Stimulated activated CD8-positive, alpha-beta memory T cell treated with anti-CD3 and anti-CD28 coated beads, Interleukin-7, amount 100 ng/mL, for 24 hours (primary cell): ENCODE results near the gene BIN2.
"Not testable (repeated sequence)": the region's sequence is repeated elsewhere in the genome, so short reads cannot be mapped to it uniquely, and the experiment has no call there.

ENCODE experiments used
- DNase-seq: peaks from one replicate; pipeline ENCODE4 v3.0.0-alpha.2; 2020; ENCODE audit warnings: low read depth

The BIN2 gene

DNA sequence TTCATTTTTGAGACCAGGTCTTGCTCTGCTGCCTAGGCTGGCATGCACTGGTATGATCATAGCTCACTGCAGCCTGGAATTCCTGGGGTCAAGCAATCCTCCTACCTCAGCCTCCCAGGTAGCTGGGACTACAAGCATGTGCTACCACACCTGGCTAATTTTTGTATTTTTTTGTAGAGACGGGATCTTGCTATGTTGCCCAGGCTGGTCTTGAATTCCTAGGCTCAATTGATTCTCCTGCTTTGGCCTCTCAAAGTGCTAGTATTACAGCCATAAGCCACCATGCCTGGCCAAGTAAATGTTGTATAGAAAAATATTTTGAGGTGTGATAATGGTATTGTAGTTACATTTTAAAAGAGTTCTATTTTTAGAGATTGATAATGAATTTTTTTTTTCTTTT, 12.6 kb downstream of the BIN2 start:
- no peak for DNase-seq

DNA sequence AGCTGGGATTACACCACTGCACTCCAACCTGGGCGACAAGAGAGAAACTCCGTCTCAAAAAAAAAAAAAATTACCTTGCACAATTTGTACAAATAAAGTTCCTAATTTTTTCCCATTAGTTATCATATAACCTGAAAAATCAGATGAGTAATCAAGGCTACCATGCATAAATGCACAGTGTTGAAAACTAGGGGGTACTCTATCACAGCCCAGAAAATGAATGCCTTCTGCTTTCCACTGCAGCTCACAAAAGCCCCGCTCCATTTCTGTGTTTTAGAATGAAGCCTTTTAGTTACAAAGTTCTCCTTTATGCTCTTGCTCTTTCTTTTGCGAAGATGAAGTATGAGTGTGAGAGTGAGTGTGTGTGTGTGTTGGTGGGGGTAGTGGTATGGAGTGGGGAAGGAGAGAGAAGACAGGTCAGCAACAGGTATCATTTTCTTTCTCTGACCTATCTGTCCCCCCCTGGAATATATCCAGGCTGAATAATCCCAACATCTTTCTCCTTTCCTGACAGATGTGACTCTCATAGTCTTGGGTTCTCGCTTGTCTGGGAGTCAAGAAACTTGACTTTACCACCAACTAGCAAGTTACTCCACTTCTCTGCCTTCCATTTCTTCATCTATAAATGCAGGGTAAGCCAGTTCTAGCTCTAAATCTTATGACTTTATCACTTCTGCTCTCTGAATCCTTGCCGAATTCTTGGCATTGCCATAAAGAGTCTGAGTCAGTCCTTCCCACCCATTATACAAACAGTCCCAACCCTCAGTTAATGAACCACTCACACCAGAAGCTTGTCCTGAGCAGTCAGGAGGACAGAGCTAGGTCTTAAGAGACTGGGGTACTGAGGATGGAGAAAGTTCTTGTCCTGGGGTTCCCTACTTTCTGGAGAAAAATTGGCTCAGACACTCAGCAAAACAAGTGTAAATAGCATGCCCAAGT, 16.1 kb downstream of the BIN2 start:
- no peak for DNase-seq

DNA sequence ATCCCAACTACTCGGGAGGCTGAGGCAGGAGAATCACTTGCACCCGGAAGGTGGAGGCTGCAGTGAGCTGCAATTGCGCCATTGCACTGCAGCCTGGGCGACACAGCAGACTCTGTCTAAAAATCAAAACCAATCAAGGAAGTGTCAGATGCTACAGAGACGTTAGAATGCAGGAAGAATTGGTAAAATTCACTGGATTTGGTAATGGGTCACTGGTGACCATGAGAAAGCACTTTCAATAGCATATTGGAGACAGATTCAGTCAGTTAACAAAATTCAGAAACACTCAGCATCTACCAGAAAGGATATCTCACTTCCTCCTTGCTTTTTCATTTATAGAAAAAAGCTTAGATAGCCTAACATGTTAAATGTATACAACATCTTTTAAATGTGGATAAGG, 17.5 kb downstream of the BIN2 start:
- no peak for DNase-seq

DNA sequence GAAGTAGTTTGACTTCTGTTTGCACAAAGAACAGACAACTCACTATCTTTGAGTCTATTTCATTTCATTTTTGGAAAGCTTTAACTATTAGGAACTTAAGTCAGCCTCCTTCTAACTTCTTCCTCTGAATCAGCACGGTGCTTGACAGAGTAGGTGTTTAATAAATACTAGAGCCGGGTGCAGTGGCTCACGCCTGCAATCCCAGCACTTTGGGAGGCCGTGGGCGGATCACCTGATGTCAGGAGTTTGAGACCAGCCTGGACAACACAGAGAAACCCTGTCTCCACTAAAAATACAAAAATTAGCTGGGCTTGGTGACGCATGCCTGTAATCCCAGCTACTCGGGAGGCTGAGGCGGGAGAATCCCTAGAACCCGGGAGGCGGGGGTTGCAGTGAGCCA, 23.2 kb downstream of the BIN2 start:
- DNase-seq: not testable (repeated sequence)

DNA sequence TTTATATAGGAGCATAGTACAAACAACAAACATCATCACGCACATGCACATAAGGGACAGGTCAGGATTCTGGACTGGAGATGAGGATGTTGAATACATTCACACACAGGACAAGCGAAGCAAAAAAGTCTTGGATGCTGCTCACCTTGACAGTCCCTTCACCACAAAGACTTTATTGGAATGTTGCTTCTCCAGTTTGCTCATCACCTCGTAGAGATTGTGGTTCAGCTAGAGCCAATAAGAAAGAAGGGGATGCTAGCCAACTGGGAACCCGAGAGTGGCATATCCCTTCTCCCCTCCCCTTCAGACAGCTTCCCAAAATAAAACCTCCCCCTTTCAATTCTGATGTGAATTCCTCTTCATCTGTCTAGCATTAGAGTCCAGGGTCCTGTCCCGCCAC, 28.3 kb downstream of the BIN2 start:
- no peak for DNase-seq

DNA sequence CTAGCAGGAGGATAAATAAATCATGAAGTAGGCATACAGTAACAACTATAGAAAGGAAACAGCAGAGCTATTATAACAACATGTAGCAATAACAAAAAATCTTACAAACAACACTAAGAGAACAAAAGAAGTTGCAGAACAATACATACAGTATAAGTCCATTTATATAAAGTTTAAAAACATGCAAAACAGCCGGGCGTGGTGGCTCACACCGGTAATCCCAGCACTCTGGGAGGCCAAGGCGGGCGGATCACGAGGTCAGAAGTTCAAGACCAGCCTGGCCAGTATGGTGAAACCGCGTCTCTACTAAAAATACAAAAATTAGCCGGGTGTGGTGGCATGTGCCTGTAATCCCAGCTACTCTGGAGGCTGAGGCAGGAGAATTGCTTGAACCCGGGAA, 29.9 kb downstream of the BIN2 start:
- DNase-seq: not testable (repeated sequence)

DNA sequence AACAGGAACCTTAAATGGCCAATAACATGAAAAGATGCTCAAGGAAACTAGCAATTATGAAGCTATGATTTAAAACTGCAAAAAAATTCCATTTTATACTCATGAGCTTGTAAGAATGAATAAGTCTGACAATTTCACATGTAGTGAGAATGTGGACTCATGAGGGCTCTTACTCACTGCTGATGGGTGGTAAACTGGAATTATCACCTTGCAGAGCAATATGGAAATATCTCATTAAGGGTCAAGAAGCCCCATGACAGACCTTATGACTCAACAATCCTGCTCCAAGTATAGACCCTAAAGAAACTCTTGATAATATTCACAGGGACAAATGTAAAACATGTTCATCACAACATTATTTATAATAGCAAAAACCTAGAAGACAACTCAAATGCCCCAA, 30.3 kb downstream of the BIN2 start:
- no peak for DNase-seq

DNA sequence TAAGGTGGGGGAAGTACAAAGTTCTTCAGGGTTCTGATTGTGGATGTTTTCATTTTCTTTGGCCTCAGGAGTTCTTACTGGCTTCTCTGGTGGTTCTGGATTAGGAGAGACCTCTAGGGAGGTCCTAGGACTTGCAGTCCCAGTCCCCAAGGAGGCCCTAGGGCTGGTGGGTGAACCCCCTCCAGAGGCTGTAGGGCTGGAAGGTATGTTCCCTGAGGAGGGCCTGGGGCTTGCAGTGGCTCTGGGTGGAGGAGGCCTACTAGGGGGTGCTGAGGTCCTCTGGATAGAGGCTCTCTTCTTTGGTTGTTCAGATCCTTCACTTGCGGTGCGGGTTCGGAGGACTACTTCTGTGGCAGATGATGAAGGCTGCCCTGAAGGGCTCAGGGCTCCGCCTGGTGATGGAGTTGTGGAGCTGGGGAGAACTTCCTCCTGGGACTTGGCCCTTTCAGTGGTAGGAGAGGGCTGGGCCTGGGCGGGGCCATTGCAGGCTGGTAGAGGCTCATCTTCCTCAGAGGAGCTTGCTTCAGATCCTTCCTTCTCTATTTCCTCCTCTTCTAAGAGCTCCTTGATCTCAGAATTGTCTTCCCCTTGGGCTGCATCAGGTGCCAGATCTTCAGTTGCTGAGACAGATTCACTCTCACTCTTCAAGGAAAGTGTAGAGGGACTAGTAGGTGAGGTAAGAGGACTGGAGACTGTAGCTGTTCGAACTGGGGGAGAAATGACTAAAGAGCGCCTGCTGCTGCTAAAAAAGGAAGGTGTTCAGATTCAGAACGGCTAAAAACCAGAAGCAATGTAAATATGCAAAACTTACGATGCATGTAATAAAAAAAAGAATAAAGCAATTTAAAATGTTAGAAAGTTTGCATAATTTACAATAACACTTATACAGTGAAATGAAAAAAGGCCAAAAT, 32.1 kb downstream of the BIN2 start:
- not testable (repeated sequence) for DNase-seq

DNA sequence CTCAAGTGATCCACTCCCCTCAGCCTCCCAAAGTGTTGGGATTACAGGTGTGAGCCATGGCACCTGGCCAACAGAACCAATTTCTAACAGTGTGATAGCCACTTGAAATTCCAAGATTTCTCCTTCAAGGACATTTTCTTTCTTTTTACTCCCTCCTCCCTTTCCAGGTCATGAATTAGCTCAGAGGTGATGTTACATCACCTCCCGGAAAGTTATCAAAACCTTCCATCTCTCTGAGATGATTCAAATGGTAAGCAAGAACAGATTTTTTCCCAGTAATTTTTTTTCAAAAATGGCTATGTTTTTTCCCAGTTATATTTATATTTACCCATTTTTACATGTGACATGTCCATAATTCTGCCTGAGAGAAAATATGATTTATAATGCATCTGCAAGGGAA, 38.1 kb downstream of the BIN2 start:
- no peak for DNase-seq

DNA sequence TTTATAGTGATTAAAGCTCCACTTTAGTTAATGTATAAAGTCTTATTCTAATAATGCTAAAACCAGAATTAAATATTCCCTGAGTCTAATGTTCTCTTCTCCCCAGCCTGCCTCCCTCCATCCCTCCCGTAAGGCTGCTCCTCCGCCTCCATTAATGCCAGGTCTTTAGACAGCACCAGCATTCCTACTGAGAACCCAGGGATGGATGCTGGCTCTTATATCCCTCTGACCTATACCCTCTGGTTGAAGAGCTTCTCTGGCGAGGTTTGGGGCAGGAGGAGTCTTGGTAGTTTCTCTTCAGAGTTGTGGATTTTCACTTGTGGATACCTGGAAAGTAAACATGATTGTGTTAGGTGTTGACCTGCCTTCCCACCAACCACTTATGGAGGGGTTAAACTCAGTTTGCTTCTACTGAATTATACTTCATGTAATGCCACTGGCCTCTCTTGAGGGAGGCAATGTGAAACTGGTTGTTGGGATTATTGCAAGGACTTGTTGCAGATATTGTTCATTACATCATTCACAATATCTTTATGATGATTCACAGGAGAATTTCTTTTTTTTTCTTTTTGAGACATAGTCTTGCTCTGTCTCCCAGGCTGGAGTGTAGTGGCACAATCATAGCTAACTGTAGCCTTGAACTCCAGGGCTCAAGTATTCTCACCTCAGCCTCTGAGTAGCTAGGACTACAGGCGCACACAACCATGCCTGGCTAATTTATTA, 42.6 kb downstream of the BIN2 start:
- DNase-seq: no peak

DNA sequence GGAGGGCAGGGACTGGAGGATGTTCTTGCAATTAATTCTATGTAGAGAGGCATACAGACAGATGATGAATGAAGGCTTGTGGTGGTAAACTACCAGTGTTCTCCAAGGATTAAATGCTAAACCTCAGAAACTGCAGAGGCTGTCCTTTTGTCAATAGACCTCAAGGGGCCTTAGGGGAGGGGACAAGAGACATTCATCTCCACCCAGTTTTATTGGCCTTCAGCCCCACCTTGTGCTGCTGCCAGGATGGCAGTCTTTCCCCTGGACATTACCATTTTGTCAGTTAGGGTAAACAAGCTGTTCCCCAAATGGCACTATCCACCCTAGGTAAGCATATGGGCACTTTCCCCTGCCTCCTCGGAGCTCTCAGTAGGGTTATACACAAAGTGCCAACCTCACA, 48.9 kb downstream of the BIN2 start:
- no peak for DNase-seq

DNA sequence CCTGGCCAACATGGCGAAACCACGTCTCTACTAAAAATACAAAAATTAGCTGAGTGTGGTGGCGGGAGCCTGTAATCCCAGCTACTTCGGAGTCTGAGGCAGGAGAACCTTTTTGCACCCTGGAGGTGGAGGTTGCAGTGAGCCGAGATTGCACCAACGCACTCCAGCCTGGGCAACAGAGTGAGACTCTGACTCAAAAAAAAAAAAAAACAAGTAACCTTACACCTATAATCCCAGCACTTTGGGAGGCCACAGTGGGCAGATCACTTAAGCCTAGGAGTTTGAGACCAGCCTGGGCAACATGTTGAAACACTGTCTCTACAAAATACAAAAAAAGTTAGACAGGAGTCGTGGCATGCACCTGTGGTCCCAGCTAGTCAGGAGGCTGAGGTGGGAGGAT, 51.2 kb downstream of the BIN2 start:
- DNase-seq: not testable (repeated sequence)

DNA sequence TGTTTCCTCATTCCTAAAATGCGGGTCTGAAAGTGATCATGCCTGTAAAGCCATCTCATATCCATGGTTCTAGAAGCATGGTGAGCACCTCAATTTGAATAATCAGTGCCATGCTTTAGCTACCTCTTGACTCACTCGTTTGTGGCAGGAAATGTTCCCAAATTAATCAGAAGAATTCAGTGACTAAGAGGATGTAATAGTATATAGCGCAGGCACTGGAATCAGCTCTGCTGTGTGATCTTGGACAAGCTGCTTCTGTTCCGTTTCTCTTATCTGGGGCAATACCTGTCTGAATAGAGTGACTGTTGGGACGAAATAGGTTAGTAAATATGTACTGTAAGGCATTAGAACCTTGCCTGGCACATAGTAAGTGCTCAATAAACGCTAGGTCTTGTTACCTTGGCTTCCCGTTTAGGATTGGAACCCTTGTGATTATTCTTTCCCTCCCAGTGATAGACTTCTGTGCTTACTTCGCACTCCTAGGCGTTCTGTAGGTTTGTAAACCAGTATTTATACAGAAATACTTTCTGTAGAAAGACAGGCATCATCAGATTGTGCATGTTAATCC, 52.9 kb downstream of the BIN2 start:
- no peak for DNase-seq

DNA sequence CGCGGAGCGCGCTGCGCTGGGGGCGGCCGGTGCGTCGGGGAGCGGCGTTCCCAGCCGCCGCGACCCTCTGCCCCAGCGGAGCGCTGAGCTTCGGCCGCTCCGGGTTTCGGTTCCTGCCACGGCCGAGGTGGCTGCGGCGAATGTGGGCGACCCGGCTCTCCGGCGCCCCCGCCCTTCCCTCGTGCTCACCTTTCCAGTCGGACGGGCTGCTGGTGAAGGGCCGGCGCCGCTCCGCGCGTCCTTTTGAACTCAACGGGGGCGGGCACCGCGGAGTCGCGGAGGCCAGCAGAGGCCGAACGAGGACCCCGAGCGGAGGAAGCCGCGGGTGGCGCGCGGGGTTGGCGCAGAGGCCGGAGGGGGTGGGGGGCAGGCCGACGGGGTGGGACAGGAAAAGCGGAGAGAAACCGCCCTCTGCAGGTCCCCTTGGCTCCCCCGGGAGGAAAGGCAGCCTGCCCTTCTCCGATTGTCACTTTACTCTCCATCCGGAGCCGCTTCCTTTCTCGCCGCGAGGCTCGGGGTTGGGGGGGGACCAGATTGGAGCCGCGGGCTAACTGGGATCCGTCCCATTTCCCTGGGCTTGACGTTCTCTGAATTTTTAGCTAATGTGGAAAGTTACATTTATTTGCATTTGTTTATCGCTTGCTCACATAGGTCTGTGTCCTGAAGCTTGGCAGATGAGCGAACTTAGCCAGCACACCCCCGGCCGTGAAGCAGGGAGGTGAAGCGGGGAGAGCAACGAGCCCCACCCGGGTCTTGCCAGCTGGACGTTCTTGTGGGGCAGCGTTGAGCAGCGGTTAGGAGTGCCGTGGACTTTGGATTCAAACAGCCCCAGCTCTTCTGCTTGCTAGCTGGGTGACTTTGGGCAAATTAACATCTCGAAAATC, 53.7 kb downstream of the BIN2 start, which contains the start of gene SMAGP:
Gene SMAGP (minus strand): TSS at position 349 of the 884 bp plus-strand sequence. CDS start 1,137 bp downstream, outside the sequence.
- no peak for DNase-seq

DNA sequence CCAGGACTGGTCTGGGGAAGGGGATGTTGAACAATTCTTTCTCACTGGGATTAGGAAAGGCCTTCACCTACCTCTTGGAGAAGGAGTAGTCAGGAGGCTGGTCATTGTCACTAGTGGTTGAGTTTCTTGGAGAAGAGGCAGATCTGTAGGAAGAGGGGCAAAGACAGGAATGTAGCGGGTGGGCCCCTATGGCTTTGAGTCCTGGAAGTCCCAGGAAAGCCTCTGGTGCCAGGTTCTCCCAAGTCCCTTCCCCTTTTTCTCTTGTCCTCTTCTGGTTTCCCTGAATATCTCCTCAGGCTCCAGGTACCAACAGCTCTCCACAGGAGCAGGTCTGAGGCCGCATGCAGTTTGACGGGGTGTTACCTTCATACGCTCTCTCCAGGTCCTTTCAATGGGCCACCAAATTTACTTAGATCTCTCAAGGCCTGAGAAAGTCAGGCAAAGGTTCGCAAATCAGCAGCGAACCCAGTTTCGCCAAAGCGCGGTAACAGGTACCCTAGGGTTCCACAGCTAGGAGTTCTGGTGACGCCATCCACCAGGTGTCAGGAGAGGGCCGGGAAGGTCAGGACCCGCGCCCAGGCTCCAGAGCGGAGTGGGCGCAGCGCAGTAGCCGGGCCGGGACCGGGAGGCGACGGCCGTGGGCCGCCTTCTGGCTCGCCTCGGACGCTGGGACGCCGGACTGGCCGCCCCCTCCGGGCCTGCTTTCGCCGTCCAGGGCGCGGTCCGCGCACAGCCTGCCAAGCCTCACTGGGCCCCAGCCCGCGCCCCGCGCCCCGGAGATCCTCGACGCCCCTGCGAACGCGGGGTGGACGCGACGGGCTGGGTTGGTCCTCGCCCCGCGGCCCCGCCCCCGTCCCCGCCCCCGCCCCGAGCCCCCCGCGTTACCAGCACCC, 54.6 kb downstream of the BIN2 start:
- DNase-seq: peak; percentile 20

DNA sequence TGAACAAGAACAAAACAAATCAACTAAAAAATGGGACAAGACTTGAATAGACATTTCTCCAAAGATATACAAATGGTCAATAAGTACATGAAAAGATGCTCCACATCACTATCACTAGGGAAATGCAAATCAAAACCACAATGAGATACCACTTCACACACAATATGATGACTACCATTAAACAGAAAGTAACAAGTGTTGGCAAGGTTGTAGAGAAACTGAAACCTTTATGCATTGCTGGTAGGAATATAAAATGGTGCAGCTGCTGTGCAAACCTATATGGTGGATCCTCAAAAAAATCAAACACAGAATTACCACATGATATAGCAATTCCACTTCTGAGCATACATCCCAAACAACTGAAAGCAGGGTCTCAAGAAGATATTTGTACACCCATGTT, 59.0 kb downstream of the BIN2 start:
- no peak for DNase-seq

DNA sequence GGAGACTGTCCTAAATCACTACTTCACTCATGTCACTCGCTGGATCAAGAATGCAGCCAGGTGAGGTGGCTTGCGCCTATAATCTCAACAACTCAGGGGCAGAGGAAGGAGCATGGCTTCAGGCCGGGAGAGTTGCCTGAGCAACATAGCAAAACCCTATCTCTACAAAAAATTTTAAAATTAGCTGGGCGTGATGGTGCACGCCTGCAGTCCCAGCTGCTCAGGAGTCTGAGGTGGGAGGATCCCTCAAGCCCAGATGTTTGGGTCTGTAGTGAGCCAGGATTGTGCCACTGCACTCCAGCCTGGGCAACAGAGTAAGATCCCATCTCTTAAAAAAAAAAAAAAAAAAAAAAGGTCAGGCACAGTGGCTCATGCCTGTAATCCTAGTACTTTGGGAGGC, 59.7 kb downstream of the BIN2 start:
- no peak for DNase-seq

DNA sequence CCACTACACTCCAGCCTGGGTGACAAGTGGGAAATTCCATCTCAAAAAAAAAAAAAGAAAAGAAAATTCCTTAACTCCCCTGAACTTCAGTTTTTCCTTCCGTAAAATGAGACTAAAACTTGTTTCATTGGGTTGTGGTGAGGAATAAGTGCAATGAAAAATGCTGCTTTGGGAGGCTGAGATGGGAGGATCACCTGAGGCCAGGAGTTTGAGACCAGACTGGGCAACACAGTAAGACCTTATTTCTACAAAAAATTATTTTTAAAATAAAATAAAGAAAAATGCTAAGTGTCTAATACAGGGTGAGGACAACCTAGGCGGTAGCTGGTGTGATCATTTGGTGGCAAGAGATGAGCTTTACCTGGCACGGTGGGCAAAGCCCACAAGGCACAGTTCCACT, 60.6 kb downstream of the BIN2 start:
- DNase-seq: no peak

DNA sequence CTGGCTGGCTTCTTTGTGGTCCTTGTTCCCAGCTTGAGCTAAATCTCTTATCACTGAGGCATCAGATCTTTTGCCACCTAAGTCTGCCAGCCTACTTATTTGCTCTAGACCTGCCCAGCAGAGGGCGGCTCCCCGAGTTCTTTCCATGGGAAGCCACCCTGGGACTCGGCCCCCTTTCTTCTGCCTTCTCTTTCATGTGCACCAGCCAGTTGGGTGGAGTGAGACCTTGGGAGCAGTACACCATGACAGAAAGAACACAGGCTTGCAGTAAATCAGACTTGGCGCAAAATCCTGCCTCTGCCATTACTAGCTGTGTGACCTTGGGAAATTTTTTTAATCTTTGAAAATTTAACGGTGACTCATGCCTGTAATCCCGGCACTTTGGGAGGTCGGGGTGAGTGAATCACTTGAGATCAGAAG, 61.2 kb downstream of the BIN2 start:
- DNase-seq: no peak

DNA sequence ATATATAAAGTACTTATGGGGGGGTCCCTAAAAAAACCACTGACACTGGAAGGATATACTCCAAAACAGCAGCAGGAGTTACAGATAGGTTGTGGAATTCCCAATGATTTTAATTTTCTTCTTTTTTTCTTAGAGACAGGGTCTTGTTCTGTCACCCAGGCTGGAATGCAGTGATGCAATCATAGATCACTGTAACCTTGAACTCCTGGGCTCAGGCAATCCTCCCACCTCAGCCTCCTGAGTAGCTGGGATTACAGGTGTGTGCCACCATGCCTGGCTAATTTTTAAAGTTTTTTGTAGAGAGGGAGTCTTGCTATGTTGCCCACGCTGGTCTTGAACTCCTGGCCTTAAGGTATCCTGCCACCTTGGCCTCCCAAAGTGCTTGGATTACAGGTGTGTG, 64.4 kb downstream of the BIN2 start:
- not testable (repeated sequence) for DNase-seq
